Neuron (in vitro differentiated cells): ENCODE data around the gene PTMS.
"Not testable (repeated sequence)": the region's sequence is repeated elsewhere in the genome, so short reads cannot be mapped to it uniquely, and the experiment has no call there.

Experiments
- H2AFZ ChIP-seq: one replicate; pipeline ENCODE4 v1.6.1; 2013; ENCODE audit warnings: low read depth, mild to moderate bottlenecking, inconsistent platforms, low read length, moderate library complexity
- H3K27me3 ChIP-seq: one replicate; pipeline ENCODE4 v1.6.1; 2013; ENCODE audit warnings: low read length; ENCODE audit not compliant: insufficient read depth
- H3K36me3 ChIP-seq: one replicate; pipeline ENCODE4 v1.6.1; 2013; ENCODE audit warnings: low read length; ENCODE audit not compliant: insufficient read depth
- H3K4me1 ChIP-seq: one replicate; pipeline ENCODE4 v1.6.1; 2013; ENCODE audit warnings: low read length; ENCODE audit not compliant: insufficient read depth
- H3K4me3 ChIP-seq: 2 replicates; pipeline ENCODE4 v1.5.1; 2013; ENCODE audit warnings: mild to moderate bottlenecking, low read length, moderate library complexity
- H3K9me3 ChIP-seq: one replicate; pipeline ENCODE4 v1.6.1; 2013; ENCODE audit warnings: low read length

PTMS gene

DNA sequence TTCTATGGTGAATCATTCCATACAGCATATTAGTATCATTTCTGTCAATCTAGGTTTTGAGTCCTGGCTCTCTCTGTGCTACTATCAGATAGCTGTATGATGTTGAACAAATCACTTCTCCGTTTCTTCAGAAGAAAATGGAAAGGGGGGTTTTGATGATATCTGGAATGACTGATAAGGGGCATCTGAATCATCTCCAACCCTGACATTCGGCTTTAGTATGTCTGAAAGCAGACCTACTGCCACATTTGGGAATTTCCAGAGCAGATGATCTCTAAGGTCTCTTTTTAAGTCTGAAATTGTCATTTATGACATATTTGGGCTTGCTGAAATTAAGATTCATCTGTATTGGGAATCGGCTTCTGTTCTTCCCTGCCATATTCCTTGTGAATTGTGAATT is 23.3 kb upstream of the PTMS start:
- no peaks in the 10 kb centered on the region for H3K27me3 ChIP-seq
- H3K4me3 ChIP-seq = no peak overlapping the region
- no peaks in the 10 kb centered on the region for H3K4me1 ChIP-seq
- H3K36me3 ChIP-seq = peaks cover 15% of the 10 kb centered on the region
- H3K9me3 ChIP-seq = no peaks in the 10 kb centered on the region
- no peak overlapping the region for H2AFZ ChIP-seq

DNA sequence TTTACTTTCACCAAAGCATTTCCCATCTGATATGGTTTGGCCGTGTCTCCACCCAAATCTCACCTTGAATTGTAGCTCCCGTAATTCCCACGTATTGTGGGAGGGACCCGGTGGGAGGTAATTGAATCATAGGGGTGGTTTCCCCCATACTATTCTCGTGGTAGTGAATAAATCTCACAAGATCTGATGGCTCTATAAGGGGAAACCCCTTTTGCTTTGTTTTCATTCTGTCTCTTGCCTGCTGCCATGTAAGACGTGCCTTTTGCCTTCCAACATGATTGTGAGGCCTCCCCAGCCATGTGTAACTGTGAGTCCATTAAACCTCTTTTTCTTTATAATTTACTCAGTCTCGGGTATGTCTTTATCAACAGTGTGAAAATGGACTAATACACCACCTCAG is 22.9 kb upstream of the PTMS start:
- not testable (repeated sequence) for H2AFZ ChIP-seq, H3K4me3 ChIP-seq, H3K9me3 ChIP-seq, H3K4me1 ChIP-seq, H3K27me3 ChIP-seq
- peaks cover 20% of the 10 kb centered on the region for H3K36me3 ChIP-seq

DNA sequence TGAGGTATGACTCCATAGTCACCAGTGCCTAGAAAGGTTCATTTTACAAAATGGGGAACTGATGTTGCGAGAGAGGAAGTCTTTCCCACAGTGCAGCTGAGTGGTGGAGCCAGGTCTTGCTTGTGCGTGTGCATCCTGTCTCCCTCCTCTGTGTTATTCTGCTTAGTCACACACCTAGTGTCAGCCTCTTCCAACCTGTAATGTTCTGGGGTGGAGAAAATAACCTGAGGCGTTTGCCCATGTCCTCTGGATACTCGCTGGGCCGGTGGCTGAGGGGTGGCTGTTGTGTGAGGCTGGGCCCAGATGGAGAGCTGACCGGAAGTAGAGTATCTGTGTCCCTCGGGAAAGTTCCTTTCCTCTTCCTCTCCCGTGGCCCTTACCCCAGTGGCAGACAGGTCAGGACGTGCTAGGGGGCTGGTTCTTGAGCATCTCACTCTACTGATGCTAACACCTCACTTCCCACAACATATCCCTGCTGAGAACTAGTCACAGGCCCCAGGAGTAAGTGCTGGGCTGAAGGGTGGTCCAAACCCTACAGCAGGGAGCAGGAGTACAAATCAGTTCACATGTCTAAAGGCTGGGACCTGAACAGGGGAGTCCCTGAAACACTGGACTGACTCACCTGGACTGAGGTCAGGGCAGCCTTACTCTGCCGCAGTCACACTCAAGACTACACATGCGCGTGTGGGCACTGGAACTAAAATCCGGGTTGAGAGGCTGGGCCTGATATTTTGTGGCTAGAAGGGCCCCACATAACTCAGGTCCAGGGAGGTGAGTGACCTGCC is 20.2 kb upstream of the PTMS start:
- Histone ChIP-seq H3K9me3 (no peaks in the 10 kb centered on the region), H3K4me1 (no peaks in the 10 kb centered on the region), H3K4me3 (no peak overlapping the region), H2AFZ (no peak overlapping the region), H3K27me3 (no peaks in the 10 kb centered on the region), H3K36me3 (peaks cover 44% of the 10 kb centered on the region)

DNA sequence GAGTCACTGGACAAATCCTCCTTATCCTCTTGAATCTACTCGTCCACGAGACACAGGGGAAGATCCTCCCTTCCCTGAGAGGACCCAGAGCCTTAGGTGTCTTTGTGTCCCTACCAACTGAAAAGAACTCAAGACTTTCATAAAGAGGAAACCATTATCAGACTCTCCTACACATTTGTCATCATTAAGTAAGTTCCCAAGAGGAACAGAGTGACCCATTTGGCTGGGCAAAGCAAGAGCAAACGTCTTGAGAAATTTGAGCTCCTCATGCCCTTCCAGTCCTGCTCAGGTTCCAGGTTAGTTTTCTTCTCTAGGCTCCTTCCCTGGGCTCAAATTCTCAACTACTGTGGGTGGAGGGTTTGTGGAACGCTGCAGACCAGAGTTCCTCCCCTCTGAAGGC is 18.9 kb upstream of the PTMS start:
- no peak overlapping the region for H3K4me3 ChIP-seq
- no peaks in the 10 kb centered on the region for H3K9me3 ChIP-seq
- H2AFZ ChIP-seq = no peak overlapping the region
- no peaks in the 10 kb centered on the region for H3K27me3 ChIP-seq
- H3K36me3 ChIP-seq = peaks cover 55% of the 10 kb centered on the region
- H3K4me1 ChIP-seq = peaks cover 8% of the 10 kb centered on the region

DNA sequence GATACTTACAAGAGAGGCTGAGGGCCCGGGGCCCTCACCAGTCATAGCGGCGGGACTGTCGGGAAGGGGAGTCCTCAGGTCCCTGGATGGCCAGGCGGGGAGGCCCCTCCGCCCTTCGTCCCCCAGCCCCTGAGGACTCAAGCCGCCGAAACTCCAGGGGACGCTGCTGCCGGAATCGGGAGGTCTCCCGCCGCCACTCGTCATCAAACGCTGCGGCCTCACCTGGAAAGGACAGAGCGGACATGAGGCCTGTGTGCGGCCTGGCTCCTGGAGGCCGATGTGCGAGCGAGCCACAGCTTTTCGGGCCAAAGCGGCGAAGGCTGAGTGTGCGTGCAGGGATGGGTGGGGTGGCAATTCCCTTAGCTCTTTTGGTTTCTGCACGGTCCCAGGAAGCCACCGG is 17.4 kb upstream of the PTMS start:
- Histone ChIP-seq H3K4me1 (peaks cover 12% of the 10 kb centered on the region), H3K9me3 (no peaks in the 10 kb centered on the region), H3K4me3 (no peak overlapping the region), H2AFZ (no peak overlapping the region), H3K27me3 (no peaks in the 10 kb centered on the region), H3K36me3 (peaks cover 55% of the 10 kb centered on the region)

DNA sequence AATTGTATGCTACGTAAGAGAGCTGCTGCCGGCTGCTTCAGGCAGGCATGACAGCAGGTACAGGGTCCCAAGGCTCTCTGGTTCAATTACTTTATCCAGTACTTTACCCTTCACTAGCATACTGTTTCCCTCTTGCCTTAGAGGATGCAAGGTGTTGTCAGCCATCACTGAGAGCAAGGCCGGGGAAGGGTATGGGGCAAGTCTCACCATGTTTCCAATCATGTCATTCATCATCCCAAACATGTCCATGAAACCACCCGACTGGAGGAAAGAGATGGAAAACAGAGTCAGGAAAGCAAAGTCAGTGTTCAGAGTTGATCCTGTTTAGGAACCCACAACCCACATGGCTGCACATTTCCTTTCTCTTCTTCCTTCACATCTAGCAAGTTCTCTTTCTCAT is 15.7 kb upstream of the PTMS start:
- Histone ChIP-seq H3K4me1 (peaks cover 19% of the 10 kb centered on the region), H3K27me3 (no peaks in the 10 kb centered on the region), H3K9me3 (no peaks in the 10 kb centered on the region), H2AFZ (no peak overlapping the region), H3K4me3 (no peak overlapping the region), H3K36me3 (peaks cover 55% of the 10 kb centered on the region)

DNA sequence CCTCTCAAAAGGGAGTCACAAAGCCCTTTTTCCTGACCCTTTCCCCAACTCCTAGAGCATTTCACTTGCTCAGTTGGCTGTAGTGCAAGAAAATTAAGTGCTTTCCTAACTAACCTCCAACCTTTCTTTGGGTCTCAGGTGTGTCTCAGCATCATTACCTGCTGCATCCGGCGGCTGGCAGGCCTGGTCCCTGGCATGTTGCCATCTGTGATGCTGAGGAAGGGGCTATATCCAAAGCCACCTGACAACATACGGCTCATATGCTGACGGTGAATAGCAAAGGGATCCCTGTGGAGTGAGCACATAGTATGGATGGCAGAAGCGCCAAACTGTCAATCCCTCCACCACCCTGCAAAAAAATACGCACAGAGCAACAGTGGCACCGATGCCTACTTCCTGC is 14.4 kb upstream of the PTMS start:
- Histone ChIP-seq H2AFZ (no peak overlapping the region), H3K27me3 (no peaks in the 10 kb centered on the region), H3K4me1 (peaks cover 19% of the 10 kb centered on the region), H3K36me3 (peaks cover 51% of the 10 kb centered on the region), H3K4me3 (peak overlapping the region; percentile 79), H3K9me3 (no peaks in the 10 kb centered on the region)

DNA sequence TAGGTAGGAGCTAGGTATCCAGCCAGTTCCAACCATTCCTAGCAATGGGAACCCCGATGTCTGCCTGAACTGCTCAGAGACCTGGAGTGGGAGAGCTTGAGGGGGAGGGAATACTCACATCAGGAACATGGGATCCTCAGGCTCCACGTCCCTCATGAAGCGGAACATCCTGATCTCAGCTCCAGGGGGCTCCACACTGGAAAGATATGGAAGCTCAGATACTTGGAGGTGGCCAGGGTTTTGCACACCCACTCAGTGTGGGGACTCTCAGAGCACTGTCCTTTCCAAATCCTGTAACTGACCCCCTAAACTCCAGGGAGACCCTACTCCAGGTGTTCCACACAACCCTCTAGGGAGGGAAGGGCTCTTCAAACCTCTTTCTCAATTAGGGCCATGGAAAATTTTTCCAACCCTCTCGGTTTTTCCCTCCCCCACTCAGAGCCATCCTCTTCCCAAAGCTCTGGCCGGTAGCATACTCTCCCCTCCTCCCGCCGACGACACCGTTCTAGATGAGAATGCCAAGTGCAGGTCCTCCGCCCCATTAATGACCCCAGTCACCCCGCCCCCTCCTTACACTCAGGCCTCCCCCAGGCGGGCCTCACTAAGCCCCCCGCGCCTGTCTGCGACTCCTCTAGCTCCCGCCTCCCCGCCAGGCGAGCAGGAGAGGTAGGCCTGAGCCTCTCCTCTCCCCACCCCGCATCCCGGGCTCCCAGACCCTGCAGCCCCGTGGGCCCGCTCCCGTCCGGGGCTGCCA is 13.8 kb upstream of the PTMS start:
- peak overlapping the region; percentile 79 for H3K4me3 ChIP-seq
- H3K36me3 ChIP-seq = peaks cover 45% of the 10 kb centered on the region
- H3K4me1 ChIP-seq = peaks cover 19% of the 10 kb centered on the region

DNA sequence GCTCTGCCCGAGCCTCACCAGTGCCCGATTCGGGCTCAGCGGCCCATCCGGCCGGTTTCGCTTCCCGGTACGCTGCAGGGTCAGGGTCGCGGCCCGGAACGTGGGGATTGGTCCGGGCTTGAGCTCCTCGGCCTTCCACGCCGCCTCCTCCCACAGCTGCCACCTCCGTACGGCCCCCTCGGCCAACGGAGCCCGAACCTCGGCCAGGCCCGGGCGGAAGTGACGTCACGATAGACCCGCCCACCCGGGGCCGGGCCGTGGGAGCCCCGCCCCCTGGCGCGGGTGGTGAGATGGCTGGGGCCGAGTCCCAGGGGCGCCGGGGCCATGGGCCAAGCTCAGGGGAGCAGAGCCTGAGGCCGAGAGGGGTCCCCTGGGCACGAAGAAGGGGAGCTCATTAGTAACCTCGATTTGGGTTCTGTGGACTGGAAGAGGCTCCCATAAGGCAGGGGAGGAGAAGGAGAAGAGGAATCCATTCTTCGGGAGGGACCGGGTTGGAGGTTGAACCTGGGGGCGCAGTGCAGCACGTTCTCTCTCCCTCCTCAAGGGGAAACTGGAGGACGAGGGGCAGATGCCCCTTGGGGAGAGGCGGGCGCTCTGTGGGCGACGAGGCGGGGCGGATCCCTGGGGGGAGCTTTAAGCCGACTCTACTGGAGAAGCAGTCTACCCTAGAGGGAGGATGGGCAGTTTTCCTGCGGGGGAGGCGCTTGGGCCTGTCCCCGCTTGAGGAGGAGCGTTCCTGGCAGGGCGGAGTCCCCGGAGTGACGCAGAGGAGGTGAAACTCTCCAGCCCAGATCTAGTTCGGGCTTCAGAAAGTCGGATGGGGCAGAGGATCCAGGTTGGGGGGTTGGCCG is 13.0 kb upstream of the PTMS start, which contains the start of gene MLF2:
Gene MLF2, minus strand, starts transcription at position 221 of the 851 bp plus-strand sequence. CDS start 807 bp downstream, outside the sequence.
- H3K4me3 ChIP-seq = peak within 1 kb of the TSS; percentile 79
- no peaks in the 10 kb centered on the region for H3K9me3 ChIP-seq
- H3K27me3 ChIP-seq = no peaks in the 10 kb centered on the region
- peak within 1 kb of the TSS; percentile 16 for H2AFZ ChIP-seq
- H3K36me3 ChIP-seq = peaks cover 37% of the 10 kb centered on the region
- H3K4me1 ChIP-seq = peaks cover 19% of the 10 kb centered on the region

More for the DNA sequence above, 13.8 kb upstream of the PTMS start:
- H3K27me3 ChIP-seq = no peaks in the 10 kb centered on the region
- H2AFZ ChIP-seq = peak overlapping the region; percentile 16
- no peaks in the 10 kb centered on the region for H3K9me3 ChIP-seq

DNA sequence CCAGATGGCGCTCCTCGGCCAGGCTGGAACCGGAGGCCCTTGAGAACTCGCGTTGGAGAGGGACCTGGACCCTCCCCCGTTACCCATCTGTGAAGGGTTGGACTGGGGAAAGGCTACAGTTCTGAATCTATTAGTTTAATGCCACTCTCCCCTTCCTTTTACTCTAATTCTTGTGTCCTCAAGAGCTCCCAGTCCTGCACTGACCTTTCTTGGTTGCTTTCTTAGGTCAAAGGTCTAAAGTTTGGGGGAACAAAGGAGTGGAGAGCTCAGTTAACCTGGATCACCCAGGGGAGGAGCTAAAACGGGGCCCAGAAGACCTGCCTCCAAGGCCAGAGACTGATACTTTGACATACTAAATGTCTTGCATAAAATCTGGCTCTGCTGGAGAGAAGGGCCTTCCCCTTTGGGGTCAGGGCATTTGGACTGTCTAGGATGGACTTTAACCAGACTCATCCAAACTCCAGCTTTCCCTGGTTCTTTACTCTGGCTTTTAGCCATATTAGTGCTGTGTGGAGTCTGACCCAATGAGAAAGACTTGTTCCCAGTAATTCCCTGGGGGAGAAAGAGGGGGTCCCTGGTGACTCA is 12.3 kb upstream of the PTMS start:
- H3K27me3 ChIP-seq = no peaks in the 10 kb centered on the region
- peaks cover 30% of the 10 kb centered on the region for H3K36me3 ChIP-seq
- peaks cover 21% of the 10 kb centered on the region for H3K4me1 ChIP-seq
- H2AFZ ChIP-seq = no peak overlapping the region
- H3K9me3 ChIP-seq = no peaks in the 10 kb centered on the region
- H3K4me3 ChIP-seq = peak overlapping the region; percentile 79

DNA sequence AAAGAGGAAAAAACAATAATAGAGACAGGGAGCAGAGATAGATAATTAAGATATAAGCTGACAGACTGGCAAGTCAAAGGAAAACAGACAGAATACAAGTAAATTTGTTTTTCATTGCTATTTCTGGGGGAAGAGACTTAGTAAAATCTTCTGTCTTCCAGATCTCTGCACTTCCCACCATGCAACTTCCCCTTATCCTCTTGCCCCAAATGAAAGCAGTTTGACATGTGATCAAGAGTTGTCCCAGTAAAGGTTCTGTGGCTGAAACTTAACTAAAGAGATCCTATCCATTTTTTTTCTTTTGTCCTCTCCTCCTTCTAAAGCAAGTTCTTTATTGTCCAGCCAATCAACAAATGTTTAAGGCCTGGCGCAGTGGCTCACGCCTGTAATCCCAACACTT is 11.8 kb upstream of the PTMS start:
- H3K4me1 ChIP-seq = peaks cover 21% of the 10 kb centered on the region
- no peak overlapping the region for H2AFZ ChIP-seq
- H3K27me3 ChIP-seq = no peaks in the 10 kb centered on the region
- H3K36me3 ChIP-seq = peaks cover 24% of the 10 kb centered on the region
- no peaks in the 10 kb centered on the region for H3K9me3 ChIP-seq
- H3K4me3 ChIP-seq = no peak overlapping the region

DNA sequence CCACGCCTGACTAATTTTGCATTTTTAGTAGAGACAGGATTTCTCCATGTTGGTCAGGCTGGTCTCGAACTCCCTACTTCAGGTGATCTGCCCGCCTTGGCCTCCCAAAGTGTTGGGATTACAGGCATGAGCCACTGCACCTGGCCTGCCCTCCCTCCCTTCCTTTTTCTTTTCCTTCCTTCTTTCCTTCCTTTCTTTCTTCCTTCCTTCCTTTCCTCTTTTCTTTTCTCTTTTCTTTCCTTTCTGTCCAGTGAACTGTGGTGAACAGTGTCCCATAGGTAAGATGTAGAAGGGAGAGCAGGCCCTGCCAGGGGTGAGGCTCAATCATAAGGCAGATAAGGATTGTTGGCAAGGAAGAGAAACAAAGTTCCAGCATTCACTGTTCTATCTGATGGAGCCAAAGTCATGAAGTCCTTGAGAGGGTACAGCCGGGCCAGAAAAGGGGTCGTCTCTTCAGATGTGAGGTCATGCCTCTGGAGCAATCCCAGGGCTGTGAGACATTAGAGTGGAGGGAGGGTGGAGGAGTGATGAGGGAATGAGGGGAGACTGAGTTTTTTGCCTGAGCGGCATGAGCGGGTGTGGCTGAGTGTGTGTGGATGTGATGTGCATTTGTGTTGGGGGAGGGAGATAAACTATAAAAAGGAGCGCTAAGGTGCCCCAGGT is 9.0 kb upstream of the PTMS start:
- no peaks in the 10 kb centered on the region for H3K9me3 ChIP-seq
- H3K36me3 ChIP-seq = no peaks in the 10 kb centered on the region
- no peak overlapping the region for H3K4me3 ChIP-seq
- no peaks in the 10 kb centered on the region for H3K27me3 ChIP-seq
- H3K4me1 ChIP-seq = peaks cover 14% of the 10 kb centered on the region
- H2AFZ ChIP-seq = no peak overlapping the region
